AG08395 (cell line): ENCODE measurements around the gene FAM90A1.
"Not testable (repeated sequence)": the region's sequence is repeated elsewhere in the genome, so short reads cannot be mapped to it uniquely, and the experiment has no call there.

Experiments
- DNase-seq: peaks from one replicate; pipeline ENCODE4 v3.0.0; 2012; ENCODE audit warnings: mixed read lengths, low spot score

The FAM90A1 gene

GRCh38 chr12:8226992-8227731, at the start of gene FAM90A1:
Gene FAM90A1 (minus strand): TSS chr12:8227618. CDS start chr12:8224832, 2,786 bp downstream.
- DNase-seq: not testable (repeated sequence)

DNA sequence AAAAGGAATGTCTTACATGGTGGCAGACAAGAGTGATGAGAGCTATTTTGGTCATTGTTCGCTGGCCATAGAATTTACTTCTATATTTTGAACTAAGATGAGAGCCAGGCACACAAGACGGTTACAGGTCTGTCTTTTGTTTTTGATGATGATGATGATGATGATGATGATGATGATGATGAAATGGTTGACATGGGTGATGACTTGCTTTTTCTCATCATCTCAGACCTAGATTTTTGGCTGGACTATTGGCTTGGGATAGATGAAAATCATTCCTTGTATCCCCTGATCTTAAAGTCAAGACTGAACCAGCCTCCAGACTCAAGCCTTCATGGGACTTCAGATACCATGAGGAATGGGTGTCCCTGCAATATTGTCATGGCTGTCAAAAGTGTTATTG, 49.0 kb upstream of the FAM90A1 start:
- not testable (repeated sequence) for DNase-seq

DNA sequence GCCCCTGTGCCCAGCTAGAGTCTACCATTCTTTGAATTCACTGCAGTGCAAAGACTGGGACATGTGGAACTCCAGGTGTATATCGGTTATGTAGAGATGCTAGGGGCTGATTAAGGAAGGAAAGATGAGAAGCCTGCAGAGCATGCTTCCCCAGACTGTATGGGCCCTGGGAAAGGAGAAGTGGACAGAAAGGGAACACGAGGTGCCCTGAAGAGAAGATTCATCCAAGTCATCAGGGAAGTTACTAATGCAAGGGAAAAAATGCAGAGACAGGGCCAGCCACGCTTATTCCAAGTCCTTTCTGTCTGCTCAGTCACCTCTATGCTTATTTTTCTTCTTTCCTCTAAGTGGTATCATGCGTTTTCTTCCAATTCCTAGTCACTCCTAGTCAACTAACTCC, 39.3 kb upstream of the FAM90A1 start:
- not testable (repeated sequence) for DNase-seq

DNA sequence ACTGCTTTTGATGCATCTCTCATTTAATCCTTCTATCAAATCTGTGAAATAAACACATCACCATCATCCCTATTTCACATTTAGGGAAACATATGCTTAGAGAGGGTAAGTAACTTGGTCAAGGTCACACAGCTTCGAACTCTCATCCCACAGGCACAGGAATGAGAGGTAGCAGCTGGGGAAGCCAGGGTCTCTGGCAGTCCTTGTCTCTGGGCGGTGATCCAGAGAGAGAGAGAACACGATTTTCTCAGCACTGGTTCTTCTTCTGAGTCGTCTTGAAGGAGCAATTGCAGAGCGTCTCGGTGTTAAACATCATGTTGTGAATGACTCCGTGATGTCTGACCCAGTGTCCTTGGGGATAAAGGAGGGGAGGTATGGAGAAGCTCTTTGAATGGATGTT, 36.8 kb upstream of the FAM90A1 start:
- DNase-seq: not testable (repeated sequence)

DNA sequence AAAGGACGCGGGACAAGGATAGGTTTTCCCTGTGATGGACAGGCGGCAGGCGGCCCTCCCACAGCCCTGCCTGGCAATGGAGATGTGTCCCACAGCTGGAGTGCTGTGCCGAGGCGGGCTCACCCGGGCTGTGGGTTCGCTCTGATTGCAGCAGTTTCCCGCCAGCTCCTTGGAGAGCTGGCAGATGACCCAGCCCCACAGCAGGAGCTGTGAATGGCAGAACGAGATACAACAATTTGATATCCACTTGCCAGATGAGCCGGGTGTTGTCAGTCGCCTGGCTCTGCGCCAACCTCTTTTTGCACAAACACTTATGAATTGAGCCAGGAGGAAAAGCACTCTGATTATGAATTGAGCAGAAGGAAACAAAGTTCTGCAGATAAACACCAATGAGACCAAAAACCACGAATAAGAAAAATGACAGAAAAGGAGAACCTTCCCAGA, 33.7 kb upstream of the FAM90A1 start:
- not testable (repeated sequence) for DNase-seq

DNA sequence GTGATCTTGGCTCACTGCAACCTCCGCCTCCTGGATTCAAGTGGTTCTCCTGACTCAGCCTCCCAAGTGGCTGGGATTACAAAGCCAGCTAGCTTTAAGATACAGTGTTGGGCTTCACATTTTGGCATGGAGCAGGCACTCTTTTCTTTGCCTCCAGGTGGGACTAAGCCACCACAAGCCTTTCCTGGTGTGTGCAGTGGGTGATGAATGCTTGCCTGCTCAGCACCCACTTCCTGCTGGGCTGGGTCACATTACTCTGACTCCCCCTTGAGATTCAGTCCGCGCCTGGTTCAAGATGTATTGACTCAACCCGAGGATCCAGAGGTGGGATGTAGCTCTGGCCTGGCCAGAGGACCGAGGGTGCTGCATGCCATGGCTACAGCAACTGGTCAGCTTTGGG, 28.9 kb upstream of the FAM90A1 start:
- DNase-seq: not testable (repeated sequence)

DNA sequence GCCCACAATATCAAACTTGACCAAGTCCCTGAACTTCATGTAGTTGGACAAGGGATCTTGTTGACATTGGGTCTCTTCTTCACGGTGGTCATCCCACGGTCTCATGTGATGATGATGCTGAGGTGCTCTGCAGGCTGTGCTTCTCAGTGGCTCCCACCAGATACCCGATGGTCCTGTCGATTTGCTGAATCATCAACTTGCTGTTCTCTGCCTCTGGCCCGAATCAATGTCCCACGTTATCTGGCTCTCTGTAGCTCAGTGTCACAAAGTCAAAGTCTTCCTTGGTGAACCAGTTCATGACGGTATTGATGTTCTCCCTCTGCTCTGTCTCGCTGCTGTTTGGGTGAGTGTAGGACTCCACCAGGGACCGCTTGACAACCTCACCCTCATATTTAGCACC, 27.3 kb upstream of the FAM90A1 start:
- not testable (repeated sequence) for DNase-seq

- not testable (repeated sequence) for DNase-seq
These were observed 24.8 kb upstream of the FAM90A1 start for GRCh38 chr12:8252056-8252818.

DNA sequence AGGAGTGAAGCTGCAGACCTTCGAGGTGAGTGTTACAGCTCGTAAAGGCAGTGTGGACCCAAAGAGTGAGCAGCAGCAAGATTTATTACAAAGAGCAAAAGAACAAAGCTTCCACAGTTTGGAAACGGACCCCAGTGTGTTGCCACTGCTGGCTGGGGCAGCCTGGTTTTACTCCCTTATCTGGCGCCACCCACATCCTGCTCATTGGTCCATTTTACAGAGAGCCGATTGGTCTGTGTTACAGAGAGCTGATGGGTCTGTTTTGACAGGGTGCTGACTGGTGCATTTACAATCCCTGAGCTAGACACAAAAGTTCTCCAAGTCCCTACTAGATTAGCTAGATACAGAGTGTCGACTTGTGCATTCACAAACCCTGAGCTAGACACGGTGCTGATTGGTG, 24.2 kb upstream of the FAM90A1 start:
- not testable (repeated sequence) for DNase-seq

- not testable (repeated sequence) for DNase-seq
These were observed 19.6 kb upstream of the FAM90A1 start for GRCh38 chr12:8246941-8247535.

GRCh38 chr12:8243682-8244161, 16.3 kb upstream of the FAM90A1 start:
- DNase-seq: peak; percentile 4

GRCh38 chr12:8242880-8243681, 15.7 kb upstream of the FAM90A1 start:
- peak; percentile 89 for DNase-seq

- DNase-seq: not testable (repeated sequence)
These were observed 15.1 kb upstream of the FAM90A1 start for GRCh38 chr12:8242622-8242879.

DNA sequence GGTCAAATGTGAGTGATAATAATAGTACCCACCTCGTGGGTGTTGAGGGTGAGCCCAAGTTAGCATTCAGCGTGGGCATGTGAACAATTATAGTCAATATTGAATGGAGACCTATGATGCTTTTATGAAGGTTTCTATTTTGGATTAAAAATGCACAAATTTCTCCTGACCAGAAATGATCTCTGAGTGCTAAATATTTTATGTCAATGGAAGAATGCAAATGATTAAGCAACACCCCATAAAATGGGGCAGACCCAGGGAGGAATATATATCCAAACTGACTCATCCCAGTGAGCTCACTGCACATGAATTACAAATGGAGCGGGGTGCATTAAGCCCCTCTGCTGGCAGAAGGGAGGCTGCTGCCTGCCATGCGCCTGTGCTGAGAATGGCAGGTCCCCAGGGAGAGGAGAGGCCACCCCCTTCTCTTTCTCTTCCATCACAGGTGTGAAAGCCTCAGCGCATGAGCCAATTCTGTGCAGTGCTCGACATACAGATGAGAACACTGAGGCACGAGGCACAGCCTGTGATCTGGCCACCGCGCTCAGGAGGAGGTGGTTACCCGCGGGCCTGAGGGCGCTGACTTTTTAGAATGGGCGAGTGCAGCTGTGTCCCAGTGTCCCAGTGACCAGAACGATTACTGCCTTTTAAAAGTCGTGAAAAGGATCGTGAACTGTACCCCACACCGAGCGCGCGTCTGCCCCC, 14.7 kb upstream of the FAM90A1 start:
- DNase-seq: not testable (repeated sequence)

DNA sequence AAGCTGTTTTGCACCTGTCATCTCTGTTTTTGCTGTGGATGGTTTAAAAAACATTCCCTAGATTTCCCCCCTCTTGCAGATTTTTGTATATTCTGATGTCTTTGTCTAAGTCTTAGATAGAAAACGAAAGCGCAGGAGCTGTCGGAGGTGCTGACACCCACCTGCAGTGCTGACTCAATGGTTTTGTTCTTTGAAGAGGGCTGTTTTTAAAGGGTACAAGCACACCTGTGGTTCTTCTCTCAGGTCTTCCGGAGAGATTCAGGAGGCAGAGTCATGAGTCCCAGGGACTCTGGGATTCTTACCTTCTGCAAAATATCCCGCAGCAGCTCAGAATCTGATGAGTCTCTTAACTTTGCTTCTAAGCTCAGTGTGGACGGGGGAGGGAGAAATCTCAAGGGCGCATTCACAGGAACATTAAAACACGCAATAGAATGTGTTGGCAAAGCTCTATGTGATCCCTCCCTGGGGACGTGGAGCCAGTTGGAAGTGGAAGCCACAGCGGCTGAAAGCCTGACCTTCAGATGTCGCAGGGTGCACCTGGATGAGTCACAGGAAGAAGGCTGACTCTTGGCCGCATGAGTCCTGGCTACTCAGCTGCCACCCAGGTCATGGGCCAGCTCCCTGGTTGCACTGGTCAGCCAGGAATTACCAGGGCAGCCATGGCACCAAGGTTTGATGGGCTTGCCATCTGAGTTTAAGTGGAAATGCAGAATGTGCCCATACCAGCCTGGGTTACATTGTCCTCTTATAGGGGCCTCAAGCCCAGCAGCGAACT, 13.1 kb upstream of the FAM90A1 start:
- DNase-seq: not testable (repeated sequence)

GRCh38 chr12:8237031-8237430, 9.6 kb upstream of the FAM90A1 start:
- not testable (repeated sequence) for DNase-seq

DNA sequence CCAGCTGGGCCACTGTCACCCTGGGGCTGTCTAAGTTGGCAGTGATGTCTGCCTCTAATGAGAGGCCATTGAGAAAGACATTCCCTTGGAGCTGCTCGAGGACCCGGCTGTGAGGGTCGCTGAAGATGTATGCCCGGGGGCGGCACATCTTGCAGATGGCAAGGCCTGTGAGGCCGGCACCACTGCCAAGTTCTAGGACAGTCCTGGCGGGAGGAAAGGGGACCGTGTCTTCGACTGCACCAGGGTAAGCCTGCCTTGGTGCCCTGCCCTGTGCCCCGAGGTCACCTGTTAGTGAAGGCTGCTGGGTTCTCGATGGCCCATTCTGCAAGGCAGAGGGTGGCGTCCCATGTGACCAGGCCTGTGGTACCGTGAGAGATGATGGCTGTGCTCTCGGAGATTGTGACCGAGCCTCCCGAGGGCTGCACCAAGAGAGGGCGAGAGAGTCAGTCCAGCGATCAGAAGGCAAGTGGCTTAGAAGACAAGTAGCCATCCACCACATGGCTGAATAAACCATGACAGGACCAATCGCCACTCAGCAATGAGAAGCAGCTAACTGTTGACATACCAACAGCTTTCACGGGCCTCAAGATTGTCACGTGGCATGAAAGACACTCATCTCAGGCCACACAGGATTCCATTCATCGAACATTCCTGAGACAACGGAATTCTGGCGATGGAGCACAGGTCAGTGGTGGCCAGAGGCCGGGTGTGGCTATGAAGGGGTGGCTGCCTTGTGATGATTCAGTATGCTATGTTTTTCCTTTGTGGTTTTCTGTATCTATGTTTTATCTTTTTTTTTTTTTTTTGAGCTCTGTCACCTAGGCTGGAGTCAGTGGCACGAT, 8.1 kb upstream of the FAM90A1 start:
- DNase-seq: peak; percentile 31

GRCh38 chr12:8234746-8235145, 7.3 kb upstream of the FAM90A1 start:
- DNase-seq: not testable (repeated sequence)

- not testable (repeated sequence) for DNase-seq
These were observed 6.6 kb upstream of the FAM90A1 start for GRCh38 chr12:8233935-8234495.
